A673 (cell line): ENCODE measurements around the gene RIN1.

Experiments used
- EZH2 ChIP-seq: fragments of 200-600 bp; sonication (generic); IDR thresholded peaks from 2 replicates; pipeline ENCODE4 v1.6.1; 2017; ENCODE audit warnings: borderline replicate concordance, low read depth, mild to moderate bottlenecking, mixed read lengths, antibody characterized with exemption, low read length; ENCODE audit not compliant: poor library complexity, severe bottlenecking
- TF ChIP-seq, protein P1 (sequence below): fragments of 300-800, 200-600 bp; sonication (generic); conservative IDR thresholded peaks from 2 replicates; pipeline ENCODE4 v1.5.1; 2017; ENCODE audit warnings: low read depth, mild to moderate bottlenecking, antibody characterized with exemption, low read length, moderate library complexity, mixed read lengths

DNA sequence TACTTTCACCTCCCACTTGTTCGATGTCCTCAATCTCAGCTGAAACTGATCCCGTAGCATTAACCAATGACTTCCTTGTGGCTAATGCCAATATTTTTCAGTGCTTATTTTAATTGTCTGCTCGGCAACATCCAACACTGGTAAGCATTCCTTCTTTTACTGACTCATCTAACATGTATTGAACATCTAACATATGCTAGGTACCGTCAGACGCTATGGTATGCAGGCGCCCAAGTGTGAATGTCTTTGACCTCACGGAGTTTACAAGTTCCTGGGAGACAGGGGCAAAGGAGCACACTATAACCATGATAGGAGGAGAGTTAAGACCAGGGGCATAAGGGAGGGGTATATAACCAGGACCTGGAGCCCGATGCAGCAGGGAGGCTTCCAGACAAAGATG, 6.9 kb upstream of the RIN1 start:
- TF ChIP-seq, protein P1, sequence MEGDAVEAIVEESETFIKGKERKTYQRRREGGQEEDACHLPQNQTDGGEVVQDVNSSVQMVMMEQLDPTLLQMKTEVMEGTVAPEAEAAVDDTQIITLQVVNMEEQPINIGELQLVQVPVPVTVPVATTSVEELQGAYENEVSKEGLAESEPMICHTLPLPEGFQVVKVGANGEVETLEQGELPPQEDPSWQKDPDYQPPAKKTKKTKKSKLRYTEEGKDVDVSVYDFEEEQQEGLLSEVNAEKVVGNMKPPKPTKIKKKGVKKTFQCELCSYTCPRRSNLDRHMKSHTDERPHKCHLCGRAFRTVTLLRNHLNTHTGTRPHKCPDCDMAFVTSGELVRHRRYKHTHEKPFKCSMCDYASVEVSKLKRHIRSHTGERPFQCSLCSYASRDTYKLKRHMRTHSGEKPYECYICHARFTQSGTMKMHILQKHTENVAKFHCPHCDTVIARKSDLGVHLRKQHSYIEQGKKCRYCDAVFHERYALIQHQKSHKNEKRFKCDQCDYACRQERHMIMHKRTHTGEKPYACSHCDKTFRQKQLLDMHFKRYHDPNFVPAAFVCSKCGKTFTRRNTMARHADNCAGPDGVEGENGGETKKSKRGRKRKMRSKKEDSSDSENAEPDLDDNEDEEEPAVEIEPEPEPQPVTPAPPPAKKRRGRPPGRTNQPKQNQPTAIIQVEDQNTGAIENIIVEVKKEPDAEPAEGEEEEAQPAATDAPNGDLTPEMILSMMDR: no peak
- TF ChIP-seq EZH2: no peak
